ENCODE data around the gene PM20D1.

The PM20D1 gene

GRCh38 chr1:205822397-205822796, 27.5 kb downstream of the PM20D1 start:
- H3K27me3 ChIP-seq (ENCODE audit: control insufficient read depth in 1 of 2, insufficient read depth in 2 of 2, low read length in 2 of 2): no peaks in the 10 kb centered on the region
- H3K9me3 ChIP-seq (ENCODE audit: control insufficient read depth in 1 of 2, low read length in 2 of 2): no peaks in the 10 kb centered on the region
- H3K36me3 ChIP-seq (ENCODE audit: control insufficient read depth in 1 of 2, insufficient read depth in 2 of 2, low read length in 2 of 2): no peaks in the 10 kb centered on the region
- no peak overlapping the region for H3K9ac ChIP-seq (ENCODE audit: low read depth in 1 of 2, low read length in 2 of 2)
- no peak overlapping the region for H3K4me3 ChIP-seq (ENCODE audit: low read depth in 1 of 2, low read length in 2 of 2)
- peaks cover 0 to 3% of the 10 kb centered on the region in 2 donors for H3K4me1 ChIP-seq (ENCODE audit: control insufficient read depth in 1 of 2, insufficient read depth in 2 of 2, low read length in 2 of 2)
- H3K27ac ChIP-seq (ENCODE audit: low read depth, low read length): no peak overlapping the region

GRCh38 chr1:205817988-205818387, 31.9 kb downstream of the PM20D1 start:
- H3K4me3 ChIP-seq (ENCODE audit: low read depth in 1 of 2, low read length in 2 of 2): no peak overlapping the region
- peaks cover 6 to 7% of the 10 kb centered on the region in 2 donors for H3K4me1 ChIP-seq (ENCODE audit: control insufficient read depth in 1 of 2, insufficient read depth in 2 of 2, low read length in 2 of 2)
- no peak overlapping the region for H3K27ac ChIP-seq (ENCODE audit: low read depth, low read length)
- H3K9me3 ChIP-seq (ENCODE audit: control insufficient read depth in 1 of 2, low read length in 2 of 2): no peaks in the 10 kb centered on the region
- peaks cover 0 to 8% of the 10 kb centered on the region in 2 donors for H3K27me3 ChIP-seq (ENCODE audit: control insufficient read depth in 1 of 2, insufficient read depth in 2 of 2, low read length in 2 of 2)
- H3K9ac ChIP-seq (ENCODE audit: low read depth in 1 of 2, low read length in 2 of 2): no peak overlapping the region
- no peaks in the 10 kb centered on the region for H3K36me3 ChIP-seq (ENCODE audit: control insufficient read depth in 1 of 2, insufficient read depth in 2 of 2, low read length in 2 of 2)

GRCh38 chr1:205817364-205817763, 32.6 kb downstream of the PM20D1 start:
- Histone ChIP-seq H3K27me3 (ENCODE audit: control insufficient read depth in 1 of 2, insufficient read depth in 2 of 2, low read length in 2 of 2) (peaks cover 0 to 8% of the 10 kb centered on the region in 2 donors), H3K4me1 (ENCODE audit: control insufficient read depth in 1 of 2, insufficient read depth in 2 of 2, low read length in 2 of 2) (peaks cover 7% of the 10 kb centered on the region in 2 donors), H3K27ac (ENCODE audit: low read depth, low read length) (no peak overlapping the region), H3K4me3 (ENCODE audit: low read depth in 1 of 2, low read length in 2 of 2) (no peak overlapping the region), H3K9ac (ENCODE audit: low read depth in 1 of 2, low read length in 2 of 2) (no peak overlapping the region), H3K9me3 (ENCODE audit: control insufficient read depth in 1 of 2, low read length in 2 of 2) (no peaks in the 10 kb centered on the region), H3K36me3 (ENCODE audit: control insufficient read depth in 1 of 2, insufficient read depth in 2 of 2, low read length in 2 of 2) (no peaks in the 10 kb centered on the region)

DNA sequence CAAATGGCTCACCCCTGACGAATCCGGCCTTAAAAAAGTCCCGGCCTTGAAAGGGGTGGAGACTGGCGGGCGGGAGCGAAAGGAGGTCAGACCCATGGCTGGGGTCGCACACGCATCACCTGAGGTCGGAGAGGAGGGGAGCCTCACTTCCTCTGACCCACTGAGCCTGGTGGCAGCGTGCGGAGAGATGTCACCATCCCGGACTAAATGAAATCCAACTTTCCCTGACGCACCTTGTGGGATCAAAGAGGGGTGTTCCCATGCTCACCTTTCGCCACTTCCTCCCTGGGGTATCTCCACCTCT, 36.2 kb downstream of the PM20D1 start:
- peak overlapping the region; percentile 85 for H3K4me3 ChIP-seq (ENCODE audit: low read depth in 1 of 2, low read length in 2 of 2)
- peaks cover 0 to 5% of the 10 kb centered on the region in 2 donors for H3K36me3 ChIP-seq (ENCODE audit: control insufficient read depth in 1 of 2, insufficient read depth in 2 of 2, low read length in 2 of 2)

DNA sequence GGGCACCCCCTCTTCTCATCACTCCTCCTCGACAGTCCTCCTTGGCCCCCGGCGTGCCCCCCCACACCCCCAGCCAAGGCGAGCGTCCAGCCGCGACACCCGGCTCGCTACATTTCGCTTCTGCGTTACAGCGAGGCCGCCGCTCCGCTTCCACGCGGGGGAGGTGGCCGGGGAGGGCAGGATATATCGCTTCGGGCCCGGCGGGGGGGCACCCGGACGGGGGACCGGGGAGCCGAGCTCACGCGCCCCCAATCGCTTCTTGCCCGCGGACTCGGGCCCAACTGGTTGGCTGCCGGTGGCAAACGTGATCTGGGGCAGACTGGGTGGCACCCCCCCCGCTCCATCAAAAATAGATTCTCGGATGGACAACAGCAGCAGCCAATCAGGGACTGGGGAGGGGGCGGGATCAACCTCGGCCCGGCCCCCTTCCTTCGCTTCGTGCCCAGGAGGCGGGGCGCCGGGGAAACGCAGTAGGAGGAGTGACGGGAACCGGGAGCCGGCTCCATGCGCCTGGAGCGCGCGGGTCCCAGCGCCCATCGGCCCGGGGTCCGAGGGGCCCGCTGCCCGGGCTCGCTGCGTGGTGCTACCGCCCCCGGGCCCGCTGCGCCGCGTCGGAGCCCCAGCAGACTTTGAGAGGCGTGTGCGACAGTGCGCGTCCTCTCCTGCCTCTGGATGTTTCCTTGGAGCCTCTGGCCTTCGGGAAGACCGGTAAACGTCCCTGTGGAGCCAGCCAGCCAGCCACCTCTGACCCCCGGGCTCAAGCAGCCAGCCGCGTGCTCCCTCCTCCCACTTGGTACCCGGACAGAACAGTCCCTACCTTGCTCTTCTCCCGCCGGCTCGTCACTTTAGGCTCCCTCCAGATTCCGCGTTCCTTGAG, 36.8 kb downstream of the PM20D1 start, which contains the start of gene SLC41A1:
SLC41A1 (minus strand) TSS at position 321 of the 877 bp plus-strand sequence. CDS start 2,757 bp downstream, outside the sequence.
- H3K4me3 ChIP-seq (ENCODE audit: low read depth in 1 of 2, low read length in 2 of 2): peak within 1 kb of the TSS; percentile 85
- H3K36me3 ChIP-seq (ENCODE audit: control insufficient read depth in 1 of 2, insufficient read depth in 2 of 2, low read length in 2 of 2): peaks cover 0 to 5% of the 10 kb centered on the region in 2 donors
- H3K9me3 ChIP-seq (ENCODE audit: control insufficient read depth in 1 of 2, low read length in 2 of 2): no peaks in the 10 kb centered on the region
- H3K4me1 ChIP-seq (ENCODE audit: control insufficient read depth in 1 of 2, insufficient read depth in 2 of 2, low read length in 2 of 2): peaks cover 15 to 26% of the 10 kb centered on the region in 2 donors
- peaks cover 0 to 8% of the 10 kb centered on the region in 2 donors for H3K27me3 ChIP-seq (ENCODE audit: control insufficient read depth in 1 of 2, insufficient read depth in 2 of 2, low read length in 2 of 2)
- H3K27ac ChIP-seq (ENCODE audit: low read depth, low read length): peak within 1 kb of the TSS; percentile 55
- peak within 1 kb of the TSS; percentile 68 to 75 for H3K9ac ChIP-seq (ENCODE audit: low read depth in 1 of 2, low read length in 2 of 2)

More for the DNA sequence above, 36.2 kb downstream of the PM20D1 start:
- Histone ChIP-seq H3K9me3 (ENCODE audit: control insufficient read depth in 1 of 2, low read length in 2 of 2) (no peaks in the 10 kb centered on the region), H3K27ac (ENCODE audit: low read depth, low read length) (peak overlapping the region; percentile 55), H3K9ac (ENCODE audit: low read depth in 1 of 2, low read length in 2 of 2) (peak overlapping the region; percentile 40 to 75), H3K4me1 (ENCODE audit: control insufficient read depth in 1 of 2, insufficient read depth in 2 of 2, low read length in 2 of 2) (peaks cover 15 to 26% of the 10 kb centered on the region in 2 donors), H3K27me3 (ENCODE audit: control insufficient read depth in 1 of 2, insufficient read depth in 2 of 2, low read length in 2 of 2) (peaks cover 0 to 8% of the 10 kb centered on the region in 2 donors)

DNA sequence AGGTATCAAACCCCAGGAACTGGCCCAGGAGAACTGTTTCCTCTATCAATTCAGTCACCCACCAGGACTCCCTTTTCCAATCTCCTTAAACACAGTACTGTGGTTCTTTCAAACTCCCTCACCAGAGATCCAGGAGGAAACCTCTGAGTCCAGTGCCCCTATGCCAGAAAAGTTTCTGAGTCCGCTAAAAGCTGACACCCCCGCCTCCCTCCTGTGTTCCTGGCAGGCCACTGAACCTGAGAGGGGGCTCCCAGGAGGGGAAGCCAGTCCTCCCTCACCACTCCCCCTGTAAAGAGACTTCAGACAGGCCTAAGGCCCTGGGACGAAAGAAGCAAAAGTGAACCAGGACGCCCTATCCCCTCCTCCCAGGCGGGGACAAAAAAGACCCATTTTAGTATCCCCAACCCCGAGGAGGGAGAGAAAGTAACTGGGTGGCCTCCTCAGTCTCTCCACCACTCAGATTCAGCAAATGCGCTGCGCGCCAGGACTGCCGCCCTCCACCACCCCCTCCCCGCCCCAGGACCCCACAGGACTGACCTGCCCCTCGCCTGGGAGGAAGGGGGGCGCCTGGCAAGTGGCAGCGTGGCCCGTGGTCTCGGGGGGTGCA, 37.6 kb downstream of the PM20D1 start:
- no peaks in the 10 kb centered on the region for H3K9me3 ChIP-seq (ENCODE audit: control insufficient read depth in 1 of 2, low read length in 2 of 2)
- H3K9ac ChIP-seq (ENCODE audit: low read depth in 1 of 2, low read length in 2 of 2): peak overlapping the region; percentile 55 to 68
- H3K4me1 ChIP-seq (ENCODE audit: control insufficient read depth in 1 of 2, insufficient read depth in 2 of 2, low read length in 2 of 2): peaks cover 15 to 26% of the 10 kb centered on the region in 2 donors
- peaks cover 0 to 8% of the 10 kb centered on the region in 2 donors for H3K27me3 ChIP-seq (ENCODE audit: control insufficient read depth in 1 of 2, insufficient read depth in 2 of 2, low read length in 2 of 2)
- peak overlapping the region; percentile 55 for H3K27ac ChIP-seq (ENCODE audit: low read depth, low read length)
- H3K36me3 ChIP-seq (ENCODE audit: control insufficient read depth in 1 of 2, insufficient read depth in 2 of 2, low read length in 2 of 2): peaks cover 0 to 5% of the 10 kb centered on the region in 2 donors
- H3K4me3 ChIP-seq (ENCODE audit: low read depth in 1 of 2, low read length in 2 of 2): peak overlapping the region; percentile 85

DNA sequence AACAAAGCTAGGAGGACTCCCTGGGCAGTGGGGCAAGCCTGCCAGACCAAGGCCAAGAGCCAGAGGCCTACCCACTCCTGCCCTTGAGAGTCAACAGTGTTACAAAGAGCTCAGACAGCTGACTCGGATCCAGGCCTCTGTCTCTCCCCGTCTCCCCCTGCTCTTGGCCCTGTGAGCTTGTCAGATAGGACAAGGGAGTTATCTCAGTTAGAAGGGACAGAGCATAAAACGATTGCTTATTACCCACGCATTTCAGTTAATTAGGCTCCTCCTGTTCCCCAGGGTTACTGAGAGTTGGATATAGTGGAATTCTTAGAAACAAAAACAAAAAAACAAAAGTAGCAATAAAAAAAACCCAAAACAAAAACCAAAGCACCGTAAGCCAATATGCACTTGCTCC, 38.3 kb downstream of the PM20D1 start:
- no peaks in the 10 kb centered on the region for H3K9me3 ChIP-seq (ENCODE audit: control insufficient read depth in 1 of 2, low read length in 2 of 2)
- H3K27ac ChIP-seq (ENCODE audit: low read depth, low read length): no peak overlapping the region
- H3K27me3 ChIP-seq (ENCODE audit: control insufficient read depth in 1 of 2, insufficient read depth in 2 of 2, low read length in 2 of 2): peaks cover 0 to 8% of the 10 kb centered on the region in 2 donors
- peaks cover 0 to 5% of the 10 kb centered on the region in 2 donors for H3K36me3 ChIP-seq (ENCODE audit: control insufficient read depth in 1 of 2, insufficient read depth in 2 of 2, low read length in 2 of 2)
- H3K4me3 ChIP-seq (ENCODE audit: low read depth in 1 of 2, low read length in 2 of 2): peak overlapping the region in 1 of 2 donors; percentile 85
- peaks cover 15 to 26% of the 10 kb centered on the region in 2 donors for H3K4me1 ChIP-seq (ENCODE audit: control insufficient read depth in 1 of 2, insufficient read depth in 2 of 2, low read length in 2 of 2)
- no peak overlapping the region for H3K9ac ChIP-seq (ENCODE audit: low read depth in 1 of 2, low read length in 2 of 2)

GRCh38 chr1:205810448-205811157, 39.3 kb downstream of the PM20D1 start:
- peaks cover 0 to 8% of the 10 kb centered on the region in 2 donors for H3K27me3 ChIP-seq (ENCODE audit: control insufficient read depth in 1 of 2, insufficient read depth in 2 of 2, low read length in 2 of 2)
- H3K36me3 ChIP-seq (ENCODE audit: control insufficient read depth in 1 of 2, insufficient read depth in 2 of 2, low read length in 2 of 2): peaks cover 0 to 5% of the 10 kb centered on the region in 2 donors
- H3K9me3 ChIP-seq (ENCODE audit: control insufficient read depth in 1 of 2, low read length in 2 of 2): no peaks in the 10 kb centered on the region
- H3K9ac ChIP-seq (ENCODE audit: low read depth in 1 of 2, low read length in 2 of 2): no peak overlapping the region
- peaks cover 15 to 26% of the 10 kb centered on the region in 2 donors for H3K4me1 ChIP-seq (ENCODE audit: control insufficient read depth in 1 of 2, insufficient read depth in 2 of 2, low read length in 2 of 2)
- H3K4me3 ChIP-seq (ENCODE audit: low read depth in 1 of 2, low read length in 2 of 2): no peak overlapping the region
- H3K27ac ChIP-seq (ENCODE audit: low read depth, low read length): no peak overlapping the region

DNA sequence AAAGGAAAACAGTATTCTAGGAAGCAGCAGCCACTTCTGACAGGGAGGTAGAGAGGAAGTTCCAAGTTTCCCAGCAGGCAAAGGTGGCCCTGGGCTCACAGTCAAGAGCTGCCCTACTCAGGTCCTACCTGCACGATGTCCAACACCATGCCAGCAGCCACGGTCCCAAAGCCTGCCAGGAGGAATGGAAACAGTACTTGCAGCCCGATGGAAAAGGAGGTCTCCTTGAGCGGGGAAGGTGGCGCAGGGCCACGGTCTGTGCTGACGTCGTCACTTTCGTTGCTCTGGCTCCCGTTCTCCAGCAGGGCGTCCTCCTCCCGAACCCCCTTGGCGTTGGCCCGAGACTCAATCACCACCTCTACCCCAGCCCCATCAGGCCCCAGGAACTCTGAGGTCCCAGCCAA, 40.0 kb downstream of the PM20D1 start:
- peaks cover 15 to 26% of the 10 kb centered on the region in 2 donors for H3K4me1 ChIP-seq (ENCODE audit: control insufficient read depth in 1 of 2, insufficient read depth in 2 of 2, low read length in 2 of 2)

More for the DNA sequence above, 40.0 kb downstream of the PM20D1 start:
- Histone ChIP-seq H3K9me3 (ENCODE audit: control insufficient read depth in 1 of 2, low read length in 2 of 2) (no peaks in the 10 kb centered on the region), H3K36me3 (ENCODE audit: control insufficient read depth in 1 of 2, insufficient read depth in 2 of 2, low read length in 2 of 2) (peaks cover 0 to 5% of the 10 kb centered on the region in 2 donors), H3K4me3 (ENCODE audit: low read depth in 1 of 2, low read length in 2 of 2) (no peak overlapping the region), H3K27me3 (ENCODE audit: control insufficient read depth in 1 of 2, insufficient read depth in 2 of 2, low read length in 2 of 2) (peaks cover 0 to 8% of the 10 kb centered on the region in 2 donors), H3K9ac (ENCODE audit: low read depth in 1 of 2, low read length in 2 of 2) (no peak overlapping the region), H3K27ac (ENCODE audit: low read depth, low read length) (no peak overlapping the region)

Data from duodenal mucosa (tissue), 2 donors.